HepG2 (cell line): ENCODE results near the gene SDF2. TPM values are rescaled to one million over a fixed set of nuclear protein-coding genes. Genes with fewer than 3 reads are reported as not detected.
A peak's percentile ranks its signal among the peaks of the same experiment; 100 is the strongest.

Experiments
- ELF1 ChIP-seq: sonication (generic); formaldehyde crosslinking; IDR thresholded peaks from 2 replicates; pipeline ENCODE4 v1.4.0; 2020; ENCODE audit warnings: missing genetic modification reagents
- GRHL1 ChIP-seq: sonication (generic); formaldehyde crosslinking; conservative IDR thresholded peaks from 2 replicates; pipeline ENCODE4 v1.8.0; 2022; ENCODE audit warnings: missing genetic modification reagents
- JUND ChIP-seq: sonication (generic); formaldehyde crosslinking; IDR thresholded peaks from 2 replicates; pipeline ENCODE4 v1.8.0; 2022; ENCODE audit warnings: mild to moderate bottlenecking, missing genetic modification reagents
- LBX2 ChIP-seq: sonication (generic); formaldehyde crosslinking; IDR thresholded peaks from 2 replicates; pipeline ENCODE4 v1.5.0; 2020; ENCODE audit warnings: missing genetic modification reagents, mild to moderate bottlenecking, borderline replicate concordance
- MLXIP ChIP-seq: sonication (generic); formaldehyde crosslinking; IDR thresholded peaks from 2 replicates; pipeline ENCODE4 v1.9.0; 2021; ENCODE audit warnings: missing genetic modification reagents, borderline replicate concordance
- PAF1 ChIP-seq: IDR thresholded peaks from 2 replicates; pipeline ENCODE4 v1.6.1; 2016; ENCODE audit warnings: missing genetic modification reagents, missing compliant biosample characterization
- PHB2 ChIP-seq: fragments of 450-650 bp; IDR thresholded peaks from 2 replicates; pipeline ENCODE4 v1.6.1; 2018; ENCODE audit not compliant: partially characterized antibody
- THAP9 ChIP-seq: sonication (generic); formaldehyde crosslinking; IDR thresholded peaks from 2 replicates; pipeline ENCODE4; 2020; ENCODE audit warnings: missing genetic modification reagents, mild to moderate bottlenecking, borderline replicate concordance
- ZFP90 ChIP-seq: sonication (generic); formaldehyde crosslinking; IDR thresholded peaks from 2 replicates; pipeline ENCODE4 v1.8.0; 2022; ENCODE audit warnings: missing genetic modification reagents, mild to moderate bottlenecking, inconsistent platforms, borderline replicate concordance
- ZFX ChIP-seq: sonication (generic); formaldehyde crosslinking; IDR thresholded peaks from 2 replicates; pipeline ENCODE4 v1.4.0; 2020; ENCODE audit warnings: mild to moderate bottlenecking, low read depth, missing genetic modification reagents, moderate library complexity
- ZNF687 ChIP-seq: sonication (generic); formaldehyde crosslinking; IDR thresholded peaks from 2 replicates; pipeline ENCODE4 v1.5.1; 2020; ENCODE audit warnings: mild to moderate bottlenecking, missing genetic modification reagents, moderate library complexity
- ZNF691 ChIP-seq: sonication (generic); formaldehyde crosslinking; IDR thresholded peaks from 2 replicates; pipeline ENCODE4 v1.4.0; 2020; ENCODE audit warnings: missing genetic modification reagents, low read depth, mild to moderate bottlenecking, borderline replicate concordance
- ZNF7 ChIP-seq: IDR thresholded peaks from 2 replicates; pipeline ENCODE4 v1.6.1; 2016; ENCODE audit warnings: missing biosample characterization, missing genetic modification reagents
- ZNF790 ChIP-seq: sonication (generic); formaldehyde crosslinking; IDR thresholded peaks from 2 replicates; pipeline ENCODE4 v1.8.0; 2022; ENCODE audit warnings: missing genetic modification reagents, mild to moderate bottlenecking, borderline replicate concordance
- polyA plus RNA-seq, 8 experiments: library from polyadenylated mRNA; depleted of rRNA in 3 of 8; stranded (reverse) in 7 of 8; unstranded in 1 of 8; fragments of >200 nt; fragmentation: Illumina TruSeq in 4 of 8; extraction: Trizol in 4 of 8; gene quantifications; 2 replicates each; pipeline versions ENCODE4 v1.2.1 to v1.2.3, GENCODE V29; 2011 to 2016; ENCODE audit warnings: low read depth in 4 of 8, missing spikeins in 1 of 8, mixed read lengths in 1 of 8; ENCODE audit not compliant: insufficient read depth in 1 of 8
- total RNA-seq, 5 experiments: library from RNA; depleted of rRNA; stranded (reverse); fragments of >200 nt; fragmentation: Illumina TruSeq; extraction: Trizol; gene quantifications; 2 replicates each; pipeline ENCODE4 v1.2.3, GENCODE V29; 2016; ENCODE audit warnings: low read depth in 1 of 5

Gene SDF2
- total and polyA plus RNA-seq, 2 of the 13 experiments (the other 11 are each of a cell fraction or from before 2014, with no cell fraction given) = 58.2 to 58.4 TPM

- TF ChIP-seq ELF1 (CRISPR knock-in tag) (peak; percentile 53), MLXIP (no peak), PHB2 (no peak), ZNF790 (CRISPR knock-in tag) (no peak), PAF1 (no peak), ZFP90 (CRISPR knock-in tag) (peak; percentile 47; the same call in 1 of the 2 replicates), ZNF7 (peak; percentile 53; the same call in 1 of the 2 replicates), ZNF691 (CRISPR knock-in tag) (peak; percentile 53; the same call in 1 of the 2 replicates), LBX2 (CRISPR knock-in tag) (no peak), JUND (CRISPR knock-in tag) (0 out of 2 replicates have a peak, but pooled peaks have one; percentile 47), ZFX (CRISPR knock-in tag) (peak; percentile 74), THAP9 (0 out of 2 replicates have a peak, but pooled peaks have one; percentile 36), GRHL1 (CRISPR knock-in tag) (no peak), ZNF687 (CRISPR knock-in tag) (peak; percentile 92)
Measured at GRCh38 chr17:28698253-28698941, 36.7 kb upstream of the SDF2 start (continued).
